H9 (cell line): ENCODE data around the gene CLPX. TPM values are rescaled to one million over a fixed set of nuclear protein-coding genes. Genes with fewer than 3 reads are reported as not detected.

Source experiments
- DNase-seq: peaks from one replicate; pipeline ENCODE4 v3.0.0-alpha.2; 2017
- H2AFZ ChIP-seq: one replicate; pipeline ENCODE4 v1.6.1; 2013; ENCODE audit warnings: mild to moderate bottlenecking, low read length, control low read depth, moderate library complexity
- H2AK5ac ChIP-seq: 2 replicates; pipeline ENCODE4 v1.6.1; 2013; ENCODE audit warnings: low read length, control low read depth, mixed read lengths; ENCODE audit not compliant: insufficient read length
- H2BK120ac ChIP-seq: one replicate; pipeline ENCODE4 v1.6.1; 2013; ENCODE audit warnings: low read depth, mild to moderate bottlenecking, low read length, control low read depth, inconsistent platforms; ENCODE audit not compliant: poor library complexity, severe bottlenecking
- H2BK12ac ChIP-seq: 2 replicates; pipeline ENCODE4 v1.6.1; 2013; ENCODE audit warnings: low read length, control low read depth, mixed read lengths, low read depth; ENCODE audit not compliant: insufficient read length
- H2BK15ac ChIP-seq: 2 replicates; pipeline ENCODE4 v1.6.1; 2013; ENCODE audit warnings: low read depth, low read length, control low read depth
- H2BK20ac ChIP-seq: one replicate; pipeline ENCODE4 v1.6.1; 2013; ENCODE audit warnings: low read depth, mild to moderate bottlenecking, low read length, control low read depth, inconsistent platforms; ENCODE audit not compliant: poor library complexity, severe bottlenecking
- H2BK5ac ChIP-seq: 2 replicates; pipeline ENCODE4 v1.6.1; 2013; ENCODE audit warnings: low read length, control low read depth, mixed read lengths; ENCODE audit not compliant: insufficient read length
- H3K14ac ChIP-seq: 2 replicates; pipeline ENCODE4 v1.6.1; 2013; ENCODE audit warnings: low read length, control low read depth; ENCODE audit not compliant: insufficient read depth
- H3K18ac ChIP-seq: 2 replicates; pipeline ENCODE4 v1.6.1; 2013; ENCODE audit warnings: low read depth, mild to moderate bottlenecking, mixed read lengths, low read length, control low read depth; ENCODE audit not compliant: insufficient read length
- H3K23ac ChIP-seq: 2 replicates; pipeline ENCODE4 v1.6.1; 2013; ENCODE audit warnings: low read length, control low read depth, mixed read lengths, low read depth; ENCODE audit not compliant: insufficient read length
- H3K23me2 ChIP-seq: 2 replicates; pipeline ENCODE4 v1.6.1; 2013; ENCODE audit warnings: low read depth, mild to moderate bottlenecking, mixed read lengths, low read length, control low read depth; ENCODE audit not compliant: insufficient read length, poor library complexity, severe bottlenecking
- H3K27ac ChIP-seq: 2 replicates; pipeline ENCODE4 v1.5.1; 2013; ENCODE audit warnings: low read length, control low read depth, mixed read lengths, low read depth; ENCODE audit not compliant: insufficient read length
- H3K27me3 ChIP-seq: 2 replicates; pipeline ENCODE4 v1.6.1; 2013; ENCODE audit warnings: low read length, control low read depth, inconsistent platforms; ENCODE audit not compliant: insufficient read depth
- H3K4ac ChIP-seq: 2 replicates; pipeline ENCODE4 v1.6.1; 2013; ENCODE audit warnings: low read depth, mild to moderate bottlenecking, control low read depth, inconsistent platforms, low read length, moderate library complexity
- H3K4me1 ChIP-seq: 2 replicates; pipeline ENCODE4 v1.6.1; 2013; ENCODE audit warnings: low read length, control low read depth, inconsistent platforms; ENCODE audit not compliant: insufficient read depth
- H3K4me2 ChIP-seq: 2 replicates; pipeline ENCODE4 v1.6.1; 2013; ENCODE audit warnings: low read length, control low read depth, mixed read lengths; ENCODE audit not compliant: insufficient read length, insufficient read depth
- H3K56ac ChIP-seq: 2 replicates; pipeline ENCODE4 v1.6.1; 2013; ENCODE audit warnings: low read depth, mild to moderate bottlenecking, mixed read lengths, low read length, control low read depth; ENCODE audit not compliant: insufficient read length
- H3K79me1 ChIP-seq: 2 replicates; pipeline ENCODE4 v1.6.1; 2013; ENCODE audit warnings: low read depth, mild to moderate bottlenecking, moderate library complexity, low read length, control low read depth, inconsistent platforms; ENCODE audit not compliant: insufficient read depth, poor library complexity, severe bottlenecking
- H3K79me2 ChIP-seq: 2 replicates; pipeline ENCODE4 v1.6.1; 2013; ENCODE audit warnings: low read length, control low read depth, inconsistent platforms; ENCODE audit not compliant: insufficient read depth
- H3K9ac ChIP-seq: 2 replicates; pipeline ENCODE4 v1.6.1; 2013; ENCODE audit warnings: low read length, control low read depth, mixed read lengths; ENCODE audit not compliant: insufficient read length; ENCODE audit errors: extremely low read depth
- H3K9me3 ChIP-seq: one replicate; pipeline ENCODE4 v1.6.1; 2013; ENCODE audit warnings: low read depth, low read length, inconsistent platforms; ENCODE audit not compliant: control insufficient read depth
- H3T11ph ChIP-seq: one replicate; pipeline ENCODE4 v1.6.1; 2013; ENCODE audit warnings: mild to moderate bottlenecking, low read length, control low read depth, inconsistent platforms
- H4K20me1 ChIP-seq: one replicate; pipeline ENCODE4 v1.6.1; 2013; ENCODE audit not compliant: control insufficient read depth, insufficient read length, insufficient read depth
- H4K5ac ChIP-seq: 2 replicates; pipeline ENCODE4 v1.6.1; 2013; ENCODE audit warnings: low read depth, mild to moderate bottlenecking, mixed read lengths, low read length, control low read depth; ENCODE audit not compliant: insufficient read length
- H4K8ac ChIP-seq: replicated peaks from 2 replicates; pipeline ENCODE4 v1.6.1; 2013; ENCODE audit warnings: low read length, control low read depth, mixed read lengths, low read depth; ENCODE audit not compliant: insufficient read length
- H4K91ac ChIP-seq: 2 replicates; pipeline ENCODE4 v1.6.1; 2013; ENCODE audit warnings: low read depth, mild to moderate bottlenecking, moderate library complexity, mixed read lengths, low read length, control low read depth; ENCODE audit not compliant: insufficient read length
- H3K27ac Mint-ChIP-seq, 3 experiments: 2 replicates in 2 of 3; 3 replicates in 1 of 3; pipeline ENCODE4 v1.8.0; 2020 to 2021; ENCODE audit warnings: mixed read lengths in 3 of 3, mild to moderate bottlenecking in 1 of 3, moderate library complexity in 1 of 3
- H3K27me3 Mint-ChIP-seq: 2 replicates; pipeline ENCODE4 v1.8.0; 2021; ENCODE audit warnings: low read depth, mild to moderate bottlenecking, moderate library complexity, mixed read lengths
- H3K36me3 Mint-ChIP-seq, 3 experiments: 2 replicates in 2 of 3; 3 replicates in 1 of 3; pipeline ENCODE4 v1.8.0; 2020 to 2021; ENCODE audit warnings: low read depth in 3 of 3, mixed read lengths in 3 of 3; ENCODE audit not compliant: insufficient read depth in 1 of 3
- H3K4me1 Mint-ChIP-seq, 2 experiments: 2 replicates each; pipeline ENCODE4 v1.8.0; 2020; ENCODE audit warnings: mixed read lengths in 2 of 2
- H3K4me3 Mint-ChIP-seq, 2 experiments: 2 replicates in 1 of 2; 3 replicates in 1 of 2; pipeline ENCODE4 v1.8.0; 2020 to 2021; ENCODE audit warnings: mild to moderate bottlenecking in 2 of 2, mixed read lengths in 2 of 2, moderate library complexity in 1 of 2
- H3K9me3 Mint-ChIP-seq, 2 experiments: 2 replicates in 1 of 2; 3 replicates in 1 of 2; pipeline ENCODE4 v1.8.0; 2020; ENCODE audit warnings: mild to moderate bottlenecking in 2 of 2, mixed read lengths in 2 of 2, moderate library complexity in 1 of 2
- WGBS: extraction: QIAGEN DNeasy Blood & Tissue Kit; methylation state at CpG from one replicate; pipeline ENCODE4 v1.1.7; 2013; ENCODE audit warnings: missing lambda C conversion rate, low lambda C conversion rate, mixed read lengths; ENCODE audit not compliant: insufficient read length; ENCODE audit errors: extremely low coverage; 5-methylcytosine and 5-hydroxymethylcytosine counted together
- total RNA-seq: library from RNA; stranded (reverse); gene quantifications from 2 replicates; pipeline ENCODE4 v1.2.1, GENCODE V29; 2021
- TF ChIP-seq, protein P1 (sequence below): fragments of 200-600 bp; sonication (generic); conservative IDR thresholded peaks from 3 replicates; pipeline ENCODE4 v1.8.0; 2021; ENCODE audit warnings: antibody characterized with exemption, mild to moderate bottlenecking

The CLPX gene
- total RNA-seq, 1 experiment from 2014 or later, result 55.8 TPM

DNA sequence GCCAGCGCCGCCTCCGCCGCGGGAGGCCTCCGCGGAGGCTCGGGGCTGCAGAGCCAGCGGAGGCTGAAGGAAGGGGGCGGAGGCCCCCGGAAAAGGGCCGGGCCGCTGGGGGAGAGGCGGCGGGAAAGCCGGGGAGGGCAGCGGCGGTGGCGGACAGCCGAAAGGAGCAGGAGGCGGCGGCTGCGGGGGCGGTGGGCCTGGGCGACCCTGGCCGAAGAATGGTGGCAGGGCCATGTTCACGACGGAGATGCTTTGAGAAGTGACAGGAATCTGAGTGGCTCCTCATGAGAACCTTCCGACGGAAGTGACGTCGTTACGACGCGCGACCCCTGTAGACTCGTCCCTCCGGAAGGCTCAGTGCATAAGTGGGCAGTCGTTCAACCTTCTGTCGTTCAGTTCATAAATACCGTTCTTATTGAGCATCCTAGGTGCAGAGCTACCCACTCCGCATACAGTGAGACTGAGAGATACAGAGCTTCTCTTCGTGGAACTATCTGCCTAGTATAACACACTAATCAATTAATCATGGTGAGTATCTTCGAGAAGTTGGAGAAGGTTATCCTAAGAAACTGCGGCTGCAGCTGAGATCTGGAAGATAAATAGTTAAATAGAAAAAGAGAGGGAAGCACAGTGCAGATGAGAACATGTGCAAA is 51.5 kb downstream of the CLPX start, which contains the start of gene PDCD7:
Gene PDCD7, minus strand, starts transcription at position 261 of the 653 bp plus-strand sequence. Its CDS starts 27 bp downstream, at position 234.
- H4K91ac ChIP-seq, result no peak within 1 kb of the TSS
- peak; percentile 87 for DNase-seq
- no peak within 1 kb of the TSS for H2AK5ac ChIP-seq
- H3T11ph ChIP-seq, result no peak within 1 kb of the TSS
- H3K4me2 ChIP-seq, result peak within 1 kb of the TSS; percentile 92
- TF ChIP-seq, protein P1, sequence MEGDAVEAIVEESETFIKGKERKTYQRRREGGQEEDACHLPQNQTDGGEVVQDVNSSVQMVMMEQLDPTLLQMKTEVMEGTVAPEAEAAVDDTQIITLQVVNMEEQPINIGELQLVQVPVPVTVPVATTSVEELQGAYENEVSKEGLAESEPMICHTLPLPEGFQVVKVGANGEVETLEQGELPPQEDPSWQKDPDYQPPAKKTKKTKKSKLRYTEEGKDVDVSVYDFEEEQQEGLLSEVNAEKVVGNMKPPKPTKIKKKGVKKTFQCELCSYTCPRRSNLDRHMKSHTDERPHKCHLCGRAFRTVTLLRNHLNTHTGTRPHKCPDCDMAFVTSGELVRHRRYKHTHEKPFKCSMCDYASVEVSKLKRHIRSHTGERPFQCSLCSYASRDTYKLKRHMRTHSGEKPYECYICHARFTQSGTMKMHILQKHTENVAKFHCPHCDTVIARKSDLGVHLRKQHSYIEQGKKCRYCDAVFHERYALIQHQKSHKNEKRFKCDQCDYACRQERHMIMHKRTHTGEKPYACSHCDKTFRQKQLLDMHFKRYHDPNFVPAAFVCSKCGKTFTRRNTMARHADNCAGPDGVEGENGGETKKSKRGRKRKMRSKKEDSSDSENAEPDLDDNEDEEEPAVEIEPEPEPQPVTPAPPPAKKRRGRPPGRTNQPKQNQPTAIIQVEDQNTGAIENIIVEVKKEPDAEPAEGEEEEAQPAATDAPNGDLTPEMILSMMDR, result no peak
- Mint-ChIP-seq H3K9me3 (peaks cover 32 to 35% of the 10 kb centered on the region in 2 experiments), H3K4me3 (peak within 1 kb of the TSS; percentile 88 to 94), H3K27ac (peak within 1 kb of the TSS; percentile 96 to 98 (median 97)), H3K36me3 (peaks cover 13 to 37% (median 37%) of the 10 kb centered on the region in 3 experiments), H3K27me3 (peaks cover 4% of the 10 kb centered on the region), H3K4me1 (peaks cover 10 to 23% of the 10 kb centered on the region in 2 experiments)
- H3K9ac ChIP-seq, result peak within 1 kb of the TSS; percentile 85
- no peak within 1 kb of the TSS for H2BK5ac ChIP-seq
- no peak within 1 kb of the TSS for H2BK120ac ChIP-seq
- peak within 1 kb of the TSS; percentile 76 for H2AFZ ChIP-seq
- peaks cover 9% of the 10 kb centered on the region for H3K9me3 ChIP-seq
- H3K4ac ChIP-seq, result no peak within 1 kb of the TSS
- no peak within 1 kb of the TSS; the same call in 1 of the 2 replicates for H3K14ac ChIP-seq
- no peaks in the 10 kb centered on the region for H3K79me1 ChIP-seq
- no CpG with 5 or more reads among the region's 45 CpGs for WGBS
- no peak within 1 kb of the TSS for H2BK15ac ChIP-seq
- H2BK20ac ChIP-seq, result no peak within 1 kb of the TSS
- H4K20me1 ChIP-seq, result no peaks in the 10 kb centered on the region
- no peak within 1 kb of the TSS for H3K18ac ChIP-seq
- H3K4me1 ChIP-seq, result no peaks in the 10 kb centered on the region; the same call in 1 of the 2 replicates
- no peak within 1 kb of the TSS for H3K23ac ChIP-seq
- no peak within 1 kb of the TSS for H3K27ac ChIP-seq
- no peaks in the 10 kb centered on the region for H3K27me3 ChIP-seq
- no peaks in the 10 kb centered on the region for H3K79me2 ChIP-seq
- H4K5ac ChIP-seq, result peak within 1 kb of the TSS; percentile 6
- no peaks in the 10 kb centered on the region for H3K23me2 ChIP-seq
- H3K56ac ChIP-seq, result no peak within 1 kb of the TSS
- no peak within 1 kb of the TSS for H4K8ac ChIP-seq
- no peak within 1 kb of the TSS for H2BK12ac ChIP-seq
